LNCaP clone FGC (cell line): ENCODE measurements around the gene CYP27B1.

Experiments
- DNase-seq: peaks from one replicate; pipeline ENCODE4 v3.0.0-alpha.2; 2011; ENCODE audit warnings: low read depth
- H3K4me3 ChIP-seq: 2 replicates; pipeline ENCODE4 v1.5.1; 2011; ENCODE audit warnings: mild to moderate bottlenecking, low read depth, low read length, control low read depth
- TF ChIP-seq, protein P1 (sequence below): IDR thresholded peaks from 2 replicates; pipeline ENCODE4 v1.5.1; 2012; ENCODE audit warnings: mild to moderate bottlenecking; ENCODE audit not compliant: control insufficient read depth, insufficient read depth; ENCODE audit errors: extremely low read depth

Gene CYP27B1

DNA sequence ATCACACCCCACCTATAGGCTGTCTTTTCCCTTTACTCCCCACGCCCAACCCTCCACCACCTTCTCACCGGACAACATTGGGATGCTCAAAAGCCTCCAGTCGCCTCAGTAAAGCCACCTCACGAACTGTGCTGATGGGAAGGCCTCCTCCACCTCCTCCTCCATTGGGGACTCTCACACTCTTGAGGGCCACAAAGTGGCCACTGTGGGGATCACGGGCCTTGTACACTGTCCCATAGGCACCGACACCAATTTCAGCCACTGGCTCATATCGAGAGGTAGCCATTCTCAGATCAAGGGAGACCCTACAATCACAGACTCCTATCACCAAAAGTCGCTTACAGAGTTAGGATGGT, 15.5 kb downstream of the CYP27B1 start:
- DNase-seq = no peak
- H3K4me3 ChIP-seq = peak overlapping the region; percentile 98
- TF ChIP-seq, protein P1, sequence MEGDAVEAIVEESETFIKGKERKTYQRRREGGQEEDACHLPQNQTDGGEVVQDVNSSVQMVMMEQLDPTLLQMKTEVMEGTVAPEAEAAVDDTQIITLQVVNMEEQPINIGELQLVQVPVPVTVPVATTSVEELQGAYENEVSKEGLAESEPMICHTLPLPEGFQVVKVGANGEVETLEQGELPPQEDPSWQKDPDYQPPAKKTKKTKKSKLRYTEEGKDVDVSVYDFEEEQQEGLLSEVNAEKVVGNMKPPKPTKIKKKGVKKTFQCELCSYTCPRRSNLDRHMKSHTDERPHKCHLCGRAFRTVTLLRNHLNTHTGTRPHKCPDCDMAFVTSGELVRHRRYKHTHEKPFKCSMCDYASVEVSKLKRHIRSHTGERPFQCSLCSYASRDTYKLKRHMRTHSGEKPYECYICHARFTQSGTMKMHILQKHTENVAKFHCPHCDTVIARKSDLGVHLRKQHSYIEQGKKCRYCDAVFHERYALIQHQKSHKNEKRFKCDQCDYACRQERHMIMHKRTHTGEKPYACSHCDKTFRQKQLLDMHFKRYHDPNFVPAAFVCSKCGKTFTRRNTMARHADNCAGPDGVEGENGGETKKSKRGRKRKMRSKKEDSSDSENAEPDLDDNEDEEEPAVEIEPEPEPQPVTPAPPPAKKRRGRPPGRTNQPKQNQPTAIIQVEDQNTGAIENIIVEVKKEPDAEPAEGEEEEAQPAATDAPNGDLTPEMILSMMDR = no peak

DNA sequence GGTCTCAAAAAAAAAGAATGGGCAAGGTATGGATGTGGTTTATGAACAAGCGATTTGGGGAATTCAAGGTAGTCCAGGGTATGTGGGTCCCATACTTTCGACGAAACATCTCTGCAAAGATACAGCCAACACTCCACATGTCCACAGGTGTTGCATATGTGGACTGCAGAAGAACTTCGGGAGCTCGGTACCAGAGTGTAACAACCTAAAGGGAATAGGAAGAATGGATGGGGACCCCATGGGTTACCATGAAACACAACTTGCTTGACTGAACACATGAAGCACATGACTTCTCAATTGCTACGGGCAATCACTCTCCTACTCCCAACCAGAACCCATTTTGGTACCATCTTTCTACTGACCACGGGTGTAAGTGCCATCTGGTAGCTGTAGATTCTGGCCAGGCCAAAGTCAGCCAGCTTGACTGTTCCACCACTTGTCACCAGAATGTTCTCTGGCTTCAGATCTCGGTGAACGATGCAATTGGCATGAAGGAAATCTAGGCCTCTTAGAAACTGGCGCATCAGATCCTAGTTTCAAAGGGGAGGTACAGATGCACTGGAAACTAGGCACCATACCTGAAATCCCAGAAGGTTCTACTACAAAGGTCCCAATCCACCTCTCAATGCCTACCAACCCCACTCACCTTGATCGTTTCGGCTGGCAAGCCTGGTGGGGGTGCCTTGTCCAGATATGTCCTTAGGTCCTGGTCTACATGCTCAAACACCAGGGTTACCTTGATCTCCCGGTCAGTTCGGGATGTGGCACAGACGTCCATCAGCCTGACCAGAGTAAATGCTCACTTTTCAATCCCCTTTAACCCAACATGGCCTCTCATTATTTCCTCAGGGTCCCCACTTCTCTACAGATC, 16.1 kb downstream of the CYP27B1 start:
- TF ChIP-seq, protein P1 = no peak
- DNase-seq = no peak
- peak overlapping the region; percentile 98 for H3K4me3 ChIP-seq

DNA sequence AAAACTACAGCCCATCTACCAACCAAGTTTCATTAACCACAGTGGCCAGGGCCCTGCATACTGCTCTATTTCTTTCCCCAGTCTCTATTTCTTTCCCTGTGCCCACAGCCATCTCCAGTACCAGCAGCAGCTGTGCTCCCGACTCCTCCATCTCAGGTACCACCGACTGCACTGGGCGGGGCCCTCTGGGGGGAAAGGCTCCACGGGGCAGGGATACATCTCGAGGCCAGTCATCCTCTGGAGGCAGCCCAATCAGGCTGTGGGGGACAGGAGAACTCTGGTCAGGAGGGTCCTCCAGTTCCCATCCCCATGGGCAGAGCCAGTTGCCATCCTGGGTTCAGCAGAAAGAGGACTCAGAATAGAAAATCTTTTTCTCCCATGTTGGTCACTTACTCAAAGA, 17.8 kb downstream of the CYP27B1 start:
- H3K4me3 ChIP-seq = no peak overlapping the region
- no peak for DNase-seq
- TF ChIP-seq, protein P1 = no peak

GRCh38 chr12:57746025-57746424, 20.9 kb downstream of the CYP27B1 start:
- TF ChIP-seq, protein P1 = no peak

DNA sequence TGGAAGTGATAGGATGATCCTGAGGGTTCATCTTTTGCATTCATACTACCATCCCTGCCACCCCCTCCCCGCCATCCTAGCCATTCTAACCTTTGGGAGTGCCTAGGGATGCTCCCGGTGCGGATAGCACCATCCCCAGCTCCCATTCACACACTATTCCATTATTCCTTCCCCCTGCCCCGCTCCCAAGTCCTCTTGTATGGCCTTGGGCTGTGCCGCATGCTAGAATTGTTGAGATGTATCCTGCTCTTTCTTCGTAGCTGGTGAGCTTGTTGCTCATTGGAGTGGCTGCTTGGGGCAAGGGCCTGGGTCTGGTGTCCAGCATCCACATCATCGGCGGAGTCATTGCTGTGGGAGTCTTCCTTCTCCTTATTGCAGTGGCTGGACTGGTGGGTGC, 21.4 kb downstream of the CYP27B1 start:
- DNase-seq = no peak
- H3K4me3 ChIP-seq = peak overlapping the region; percentile 71
- TF ChIP-seq, protein P1 = no peak

More at GRCh38 chr12:57746025-57746424, 20.9 kb downstream of the CYP27B1 start:
- no peak for DNase-seq
- H3K4me3 ChIP-seq = peak overlapping the region; percentile 71

GRCh38 chr12:57744777-57745484, 21.9 kb downstream of the CYP27B1 start, which contains the start of gene TSPAN31:
TSPAN31 (plus strand) TSS chr12:57745039; CDS start chr12:57745155, 116 bp downstream.
- DNase-seq = peak; percentile 98
- TF ChIP-seq, protein P1 = no peak
- peak within 1 kb of the TSS; percentile 71 for H3K4me3 ChIP-seq
